ENCODE results near the gene DCUN1D1.

DNA sequence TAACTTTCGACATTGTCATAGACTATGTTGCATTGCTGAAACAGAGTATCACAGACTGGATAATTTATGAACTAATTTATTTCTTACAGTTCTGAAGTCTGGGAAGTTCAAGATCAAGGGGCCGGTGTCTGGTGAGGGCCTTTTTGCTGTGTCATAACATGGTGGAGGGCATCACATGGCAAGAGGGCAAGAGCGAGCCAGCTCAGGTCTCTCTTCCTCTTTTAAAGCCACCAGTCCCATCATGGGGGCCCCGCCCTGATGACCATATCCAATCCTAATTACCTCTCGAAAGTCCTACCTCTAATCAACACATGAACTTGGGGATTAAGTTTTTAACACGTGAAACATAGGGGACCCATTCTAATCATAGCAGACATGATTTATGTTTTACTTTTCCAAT is 33.5 kb upstream of the DCUN1D1 start:
- TF ChIP-seq, protein P1, sequence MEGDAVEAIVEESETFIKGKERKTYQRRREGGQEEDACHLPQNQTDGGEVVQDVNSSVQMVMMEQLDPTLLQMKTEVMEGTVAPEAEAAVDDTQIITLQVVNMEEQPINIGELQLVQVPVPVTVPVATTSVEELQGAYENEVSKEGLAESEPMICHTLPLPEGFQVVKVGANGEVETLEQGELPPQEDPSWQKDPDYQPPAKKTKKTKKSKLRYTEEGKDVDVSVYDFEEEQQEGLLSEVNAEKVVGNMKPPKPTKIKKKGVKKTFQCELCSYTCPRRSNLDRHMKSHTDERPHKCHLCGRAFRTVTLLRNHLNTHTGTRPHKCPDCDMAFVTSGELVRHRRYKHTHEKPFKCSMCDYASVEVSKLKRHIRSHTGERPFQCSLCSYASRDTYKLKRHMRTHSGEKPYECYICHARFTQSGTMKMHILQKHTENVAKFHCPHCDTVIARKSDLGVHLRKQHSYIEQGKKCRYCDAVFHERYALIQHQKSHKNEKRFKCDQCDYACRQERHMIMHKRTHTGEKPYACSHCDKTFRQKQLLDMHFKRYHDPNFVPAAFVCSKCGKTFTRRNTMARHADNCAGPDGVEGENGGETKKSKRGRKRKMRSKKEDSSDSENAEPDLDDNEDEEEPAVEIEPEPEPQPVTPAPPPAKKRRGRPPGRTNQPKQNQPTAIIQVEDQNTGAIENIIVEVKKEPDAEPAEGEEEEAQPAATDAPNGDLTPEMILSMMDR (conservative IDR thresholded peaks at IDR 0.05; ENCODE audit: low read depth in 2 of 2), result no peak
- TF ChIP-seq CREB1 (CRISPR knock-in tag; IDR thresholded peaks at IDR 0.05; ENCODE audit: low read depth), result no peak
- TF ChIP-seq POLR2AphosphoS5 (IDR thresholded peaks at IDR 0.05; ENCODE audit: low read depth), result no peak
